ENCODE data around the gene KCNH4. TPM values are rescaled to one million over a fixed set of nuclear protein-coding genes. Genes with fewer than 3 reads are reported as not detected.

KCNH4 gene
- total RNA-seq, 1 donor from 2014 or later: 0.64 TPM

- Mint-ChIP-seq H3K4me3 (ENCODE audit: low read depth) (no peak overlapping the region), H3K4me1 (ENCODE audit: low read depth) (peaks cover 32% of the 10 kb centered on the region), H3K9me3 (no peaks in the 10 kb centered on the region), H3K27me3 (ENCODE audit: low read depth) (no peaks in the 10 kb centered on the region), H3K36me3 (ENCODE audit: low read depth) (peaks cover 14% of the 10 kb centered on the region), H3K27ac (no peak overlapping the region)
- intact Hi-C loops (cut with micrococcal nuclease): no loop called here
- DNase-seq (ENCODE audit: low spot score): no peak
These were observed 45.0 kb downstream of the KCNH4 start for GRCh38 chr17:42135664-42136653.

GRCh38 chr17:42135151-42135550 is 45.8 kb downstream of the KCNH4 start:
- H3K4me1 Mint-ChIP-seq (ENCODE audit: low read depth): peaks cover 32% of the 10 kb centered on the region
- H3K27ac Mint-ChIP-seq: no peak overlapping the region
- peaks cover 21% of the 10 kb centered on the region for H3K36me3 Mint-ChIP-seq (ENCODE audit: low read depth)
- no peak overlapping the region for H3K4me3 Mint-ChIP-seq (ENCODE audit: low read depth)
- H3K27me3 Mint-ChIP-seq (ENCODE audit: low read depth): no peaks in the 10 kb centered on the region
- intact Hi-C loops (cut with micrococcal nuclease): no loop called here
- no peak for DNase-seq (ENCODE audit: low spot score)
- H3K9me3 Mint-ChIP-seq: no peaks in the 10 kb centered on the region

- intact Hi-C loops (cut with micrococcal nuclease): no loop called here
- Mint-ChIP-seq H3K36me3 (ENCODE audit: low read depth) (peaks cover 34% of the 10 kb centered on the region), H3K27ac (no peak overlapping the region), H3K27me3 (ENCODE audit: low read depth) (no peaks in the 10 kb centered on the region), H3K4me3 (ENCODE audit: low read depth) (no peak overlapping the region), H3K4me1 (ENCODE audit: low read depth) (peaks cover 32% of the 10 kb centered on the region), H3K9me3 (no peaks in the 10 kb centered on the region)
- no peak for DNase-seq (ENCODE audit: low spot score)
These were observed 47.4 kb downstream of the KCNH4 start for GRCh38 chr17:42133461-42134041.

GRCh38 chr17:42132941-42133340 is 48.0 kb downstream of the KCNH4 start:
- peaks cover 40% of the 10 kb centered on the region for H3K36me3 Mint-ChIP-seq (ENCODE audit: low read depth)
- peak overlapping the region; percentile 54 for H3K27ac Mint-ChIP-seq
- H3K9me3 Mint-ChIP-seq: no peaks in the 10 kb centered on the region
- H3K4me3 Mint-ChIP-seq (ENCODE audit: low read depth): no peak overlapping the region
- H3K4me1 Mint-ChIP-seq (ENCODE audit: low read depth): peaks cover 32% of the 10 kb centered on the region
- H3K27me3 Mint-ChIP-seq (ENCODE audit: low read depth): no peaks in the 10 kb centered on the region
- intact Hi-C loops (cut with micrococcal nuclease): no loop called here
- DNase-seq (ENCODE audit: low spot score): no peak

- no peak for DNase-seq (ENCODE audit: low spot score)
- intact Hi-C loops (cut with micrococcal nuclease): no loop called here
- no peak overlapping the region for H3K27ac Mint-ChIP-seq
- H3K36me3 Mint-ChIP-seq (ENCODE audit: low read depth): peaks cover 48% of the 10 kb centered on the region
- H3K9me3 Mint-ChIP-seq: no peaks in the 10 kb centered on the region
- H3K27me3 Mint-ChIP-seq (ENCODE audit: low read depth): no peaks in the 10 kb centered on the region
- peaks cover 32% of the 10 kb centered on the region for H3K4me1 Mint-ChIP-seq (ENCODE audit: low read depth)
- H3K4me3 Mint-ChIP-seq (ENCODE audit: low read depth): no peak overlapping the region
These were observed 48.9 kb downstream of the KCNH4 start for GRCh38 chr17:42131981-42132432.

GRCh38 chr17:42131232-42131631 is 49.7 kb downstream of the KCNH4 start:
- Mint-ChIP-seq H3K4me3 (ENCODE audit: low read depth) (no peak overlapping the region), H3K27me3 (ENCODE audit: low read depth) (no peaks in the 10 kb centered on the region), H3K27ac (peak overlapping the region; percentile 41), H3K4me1 (ENCODE audit: low read depth) (peaks cover 28% of the 10 kb centered on the region), H3K9me3 (no peaks in the 10 kb centered on the region), H3K36me3 (ENCODE audit: low read depth) (peaks cover 53% of the 10 kb centered on the region)
- DNase-seq (ENCODE audit: low spot score): no peak
- intact Hi-C loops (cut with micrococcal nuclease): no loop called here

- intact Hi-C loops (cut with micrococcal nuclease): no loop called here
- Mint-ChIP-seq H3K36me3 (ENCODE audit: low read depth) (peaks cover 53% of the 10 kb centered on the region), H3K4me3 (ENCODE audit: low read depth) (no peak overlapping the region), H3K9me3 (no peaks in the 10 kb centered on the region), H3K4me1 (ENCODE audit: low read depth) (peaks cover 22% of the 10 kb centered on the region), H3K27ac (no peak overlapping the region), H3K27me3 (ENCODE audit: low read depth) (no peaks in the 10 kb centered on the region)
- no peak for DNase-seq (ENCODE audit: low spot score)
These were observed 50.5 kb downstream of the KCNH4 start for GRCh38 chr17:42130310-42130936.

GRCh38 chr17:42129109-42129837 is 51.7 kb downstream of the KCNH4 start:
- H3K4me1 Mint-ChIP-seq (ENCODE audit: low read depth): peaks cover 19% of the 10 kb centered on the region
- DNase-seq (ENCODE audit: low spot score): no peak
- no peak overlapping the region for H3K27ac Mint-ChIP-seq
- H3K9me3 Mint-ChIP-seq: no peaks in the 10 kb centered on the region
- intact Hi-C loops (cut with micrococcal nuclease): no loop called here
- no peaks in the 10 kb centered on the region for H3K27me3 Mint-ChIP-seq (ENCODE audit: low read depth)
- H3K36me3 Mint-ChIP-seq (ENCODE audit: low read depth): peaks cover 59% of the 10 kb centered on the region
- H3K4me3 Mint-ChIP-seq (ENCODE audit: low read depth): no peak overlapping the region

- Mint-ChIP-seq H3K27ac (no peak overlapping the region), H3K9me3 (no peaks in the 10 kb centered on the region), H3K4me3 (ENCODE audit: low read depth) (no peak overlapping the region), H3K36me3 (ENCODE audit: low read depth) (peaks cover 59% of the 10 kb centered on the region), H3K27me3 (ENCODE audit: low read depth) (no peaks in the 10 kb centered on the region), H3K4me1 (ENCODE audit: low read depth) (peaks cover 5% of the 10 kb centered on the region)
- intact Hi-C loops (cut with micrococcal nuclease): no loop called here
- no peak for DNase-seq (ENCODE audit: low spot score)
These were observed 53.5 kb downstream of the KCNH4 start for GRCh38 chr17:42127414-42127813.

GRCh38 chr17:42126836-42127235 is 54.1 kb downstream of the KCNH4 start:
- H3K27me3 Mint-ChIP-seq (ENCODE audit: low read depth): no peaks in the 10 kb centered on the region
- peaks cover 59% of the 10 kb centered on the region for H3K36me3 Mint-ChIP-seq (ENCODE audit: low read depth)
- no peaks in the 10 kb centered on the region for H3K9me3 Mint-ChIP-seq
- intact Hi-C loops (cut with micrococcal nuclease): no loop called here
- peaks cover 3% of the 10 kb centered on the region for H3K4me1 Mint-ChIP-seq (ENCODE audit: low read depth)
- no peak overlapping the region for H3K4me3 Mint-ChIP-seq (ENCODE audit: low read depth)
- DNase-seq (ENCODE audit: low spot score): no peak
- H3K27ac Mint-ChIP-seq: no peak overlapping the region

- H3K9me3 Mint-ChIP-seq: no peaks in the 10 kb centered on the region
- peaks cover 3% of the 10 kb centered on the region for H3K4me1 Mint-ChIP-seq (ENCODE audit: low read depth)
These were observed 55.4 kb downstream of the KCNH4 start for GRCh38 chr17:42125565-42125964.

GRCh38 chr17:42124256-42124655 is 56.7 kb downstream of the KCNH4 start:
- H3K4me3 Mint-ChIP-seq (ENCODE audit: low read depth): no peak overlapping the region
- no peaks in the 10 kb centered on the region for H3K27me3 Mint-ChIP-seq (ENCODE audit: low read depth)
- no peak for DNase-seq (ENCODE audit: low spot score)
- H3K4me1 Mint-ChIP-seq (ENCODE audit: low read depth): peaks cover 8% of the 10 kb centered on the region
- peaks cover 42% of the 10 kb centered on the region for H3K36me3 Mint-ChIP-seq (ENCODE audit: low read depth)
- H3K27ac Mint-ChIP-seq: no peak overlapping the region
- H3K9me3 Mint-ChIP-seq: no peaks in the 10 kb centered on the region
- intact Hi-C loops (cut with micrococcal nuclease): no loop called here

More at GRCh38 chr17:42125565-42125964, 55.4 kb downstream of the KCNH4 start:
- H3K4me3 Mint-ChIP-seq (ENCODE audit: low read depth): no peak overlapping the region
- intact Hi-C loops (cut with micrococcal nuclease): no loop called here
- no peak for DNase-seq (ENCODE audit: low spot score)
- no peaks in the 10 kb centered on the region for H3K27me3 Mint-ChIP-seq (ENCODE audit: low read depth)
- H3K36me3 Mint-ChIP-seq (ENCODE audit: low read depth): peaks cover 52% of the 10 kb centered on the region
- no peak overlapping the region for H3K27ac Mint-ChIP-seq
